Loucy (cell line): ENCODE data around the gene CUL5.

ENCODE experiments used
- H2AFZ ChIP-seq: fragments of 200-600 bp; sonication (generic); 2 replicates; pipeline ENCODE4 v1.6.0; 2016; ENCODE audit warnings: antibody characterized with exemption, mild to moderate bottlenecking, low read length, moderate library complexity
- H3F3A ChIP-seq: fragments of 200-600 bp; 2 replicates; pipeline ENCODE4 v1.6.0; 2016; ENCODE audit warnings: antibody characterized with exemption, low read depth, mild to moderate bottlenecking
- H3K27me3 ChIP-seq: fragments of 200-600 bp; sonication (generic); 2 replicates; pipeline ENCODE4 v1.6.1; 2014; ENCODE audit warnings: low read length, mild to moderate bottlenecking; ENCODE audit not compliant: insufficient read depth, poor library complexity, severe bottlenecking
- H3K36me3 ChIP-seq: fragments of 200-600 bp; sonication (generic); 2 replicates; pipeline ENCODE4 v1.6.1; 2016; ENCODE audit warnings: low read length; ENCODE audit not compliant: insufficient read depth
- H3K4me1 ChIP-seq: fragments of 200-600 bp; sonication (generic); 2 replicates; pipeline ENCODE4 v1.5.1; 2014; ENCODE audit warnings: low read length, mild to moderate bottlenecking; ENCODE audit not compliant: insufficient read depth, poor library complexity, severe bottlenecking
- H3K4me2 ChIP-seq: fragments of 200-600 bp; sonication (generic); 2 replicates; pipeline ENCODE4 v1.6.0; 2014; ENCODE audit warnings: antibody characterized with exemption, low read length, low read depth, mild to moderate bottlenecking; ENCODE audit not compliant: poor library complexity, severe bottlenecking
- H3K4me3 ChIP-seq: fragments of 200-600 bp; sonication (generic); 2 replicates; pipeline ENCODE4 v1.5.1; 2014; ENCODE audit warnings: low read length, mild to moderate bottlenecking, mixed read lengths; ENCODE audit not compliant: poor library complexity, severe bottlenecking
- H3K79me2 ChIP-seq: fragments of 200-600 bp; sonication (generic); 2 replicates; pipeline ENCODE4 v1.6.1; 2014; ENCODE audit warnings: low read length; ENCODE audit not compliant: insufficient read depth
- H3K9ac ChIP-seq: fragments of 200-600 bp; sonication (generic); 2 replicates; pipeline ENCODE4 v1.6.0; 2014; ENCODE audit warnings: mild to moderate bottlenecking, low read depth, low read length, moderate library complexity; ENCODE audit not compliant: poor library complexity, severe bottlenecking
- H3K9me2 ChIP-seq: fragments of 200-600 bp; sonication (generic); replicated peaks from 2 replicates; pipeline ENCODE4 v1.6.1; 2016; ENCODE audit warnings: low read depth, low read length, mixed read lengths
- H3K9me3 ChIP-seq: fragments of 200-600 bp; sonication (generic); 2 replicates; pipeline ENCODE4 v1.6.1; 2014; ENCODE audit warnings: mild to moderate bottlenecking, antibody characterized with exemption, low read length, low read depth; ENCODE audit not compliant: insufficient read depth
- H4K20me1 ChIP-seq: fragments of 200-600 bp; sonication (generic); 2 replicates; pipeline ENCODE4 v1.6.0; 2014; ENCODE audit warnings: antibody characterized with exemption, low read length, mild to moderate bottlenecking; ENCODE audit not compliant: insufficient read depth, poor library complexity, severe bottlenecking
- EZH2phosphoT487 ChIP-seq: fragments of 200-600 bp; IDR thresholded peaks from 2 replicates; pipeline ENCODE4 v1.6.1; 2018; ENCODE audit warnings: antibody characterized with exemption, mild to moderate bottlenecking, moderate library complexity, borderline replicate concordance
- TF ChIP-seq, protein P1 (sequence below): fragments of 200-600 bp; sonication (generic); conservative IDR thresholded peaks from 2 replicates; pipeline ENCODE4 v1.5.1; 2014; ENCODE audit warnings: mild to moderate bottlenecking, antibody characterized with exemption, low read length

CUL5 gene

DNA sequence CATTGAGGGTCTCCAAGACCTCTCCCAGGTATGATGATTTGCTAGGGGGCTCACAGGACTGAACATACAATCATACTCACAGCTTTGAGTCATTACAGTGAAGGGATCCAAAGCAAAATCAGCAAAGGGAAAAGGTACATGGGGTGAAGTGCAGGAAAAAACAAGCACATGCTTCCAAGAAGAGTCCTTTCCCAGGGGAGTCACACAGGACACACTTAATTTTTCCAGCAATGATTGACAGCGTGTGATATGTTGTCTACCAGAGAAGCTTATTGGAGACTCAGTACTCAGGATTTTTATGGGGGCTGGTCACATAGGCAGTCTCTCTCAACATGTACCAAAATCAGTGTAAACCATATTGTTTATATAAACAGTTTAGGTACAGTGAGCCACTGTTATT is 25.3 kb downstream of the CUL5 start:
- no peaks in the 10 kb centered on the region for H3K9me3 ChIP-seq
- peaks cover 48% of the 10 kb centered on the region; the same call in 1 of the 2 replicates for H3K36me3 ChIP-seq
- H3K4me1 ChIP-seq: no peaks in the 10 kb centered on the region
- TF ChIP-seq EZH2phosphoT487: no peak
- TF ChIP-seq, protein P1, sequence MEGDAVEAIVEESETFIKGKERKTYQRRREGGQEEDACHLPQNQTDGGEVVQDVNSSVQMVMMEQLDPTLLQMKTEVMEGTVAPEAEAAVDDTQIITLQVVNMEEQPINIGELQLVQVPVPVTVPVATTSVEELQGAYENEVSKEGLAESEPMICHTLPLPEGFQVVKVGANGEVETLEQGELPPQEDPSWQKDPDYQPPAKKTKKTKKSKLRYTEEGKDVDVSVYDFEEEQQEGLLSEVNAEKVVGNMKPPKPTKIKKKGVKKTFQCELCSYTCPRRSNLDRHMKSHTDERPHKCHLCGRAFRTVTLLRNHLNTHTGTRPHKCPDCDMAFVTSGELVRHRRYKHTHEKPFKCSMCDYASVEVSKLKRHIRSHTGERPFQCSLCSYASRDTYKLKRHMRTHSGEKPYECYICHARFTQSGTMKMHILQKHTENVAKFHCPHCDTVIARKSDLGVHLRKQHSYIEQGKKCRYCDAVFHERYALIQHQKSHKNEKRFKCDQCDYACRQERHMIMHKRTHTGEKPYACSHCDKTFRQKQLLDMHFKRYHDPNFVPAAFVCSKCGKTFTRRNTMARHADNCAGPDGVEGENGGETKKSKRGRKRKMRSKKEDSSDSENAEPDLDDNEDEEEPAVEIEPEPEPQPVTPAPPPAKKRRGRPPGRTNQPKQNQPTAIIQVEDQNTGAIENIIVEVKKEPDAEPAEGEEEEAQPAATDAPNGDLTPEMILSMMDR: no peak
- H3K9me2 ChIP-seq: no peaks in the 10 kb centered on the region
- no peak overlapping the region for H3K9ac ChIP-seq
- peaks cover 26% of the 10 kb centered on the region for H4K20me1 ChIP-seq
- no peak overlapping the region for H3K4me2 ChIP-seq
- H3K27me3 ChIP-seq: no peaks in the 10 kb centered on the region
- H2AFZ ChIP-seq: no peak overlapping the region
- H3F3A ChIP-seq: no peaks in the 10 kb centered on the region
- H3K79me2 ChIP-seq: peaks cover 57% of the 10 kb centered on the region
- no peak overlapping the region for H3K4me3 ChIP-seq

GRCh38 chr11:108034952-108035351 is 26.3 kb downstream of the CUL5 start:
- TF ChIP-seq EZH2phosphoT487: no peak
- TF ChIP-seq, protein P1: no peak
- H4K20me1 ChIP-seq: peaks cover 18% of the 10 kb centered on the region
- peaks cover 57% of the 10 kb centered on the region for H3K79me2 ChIP-seq

DNA sequence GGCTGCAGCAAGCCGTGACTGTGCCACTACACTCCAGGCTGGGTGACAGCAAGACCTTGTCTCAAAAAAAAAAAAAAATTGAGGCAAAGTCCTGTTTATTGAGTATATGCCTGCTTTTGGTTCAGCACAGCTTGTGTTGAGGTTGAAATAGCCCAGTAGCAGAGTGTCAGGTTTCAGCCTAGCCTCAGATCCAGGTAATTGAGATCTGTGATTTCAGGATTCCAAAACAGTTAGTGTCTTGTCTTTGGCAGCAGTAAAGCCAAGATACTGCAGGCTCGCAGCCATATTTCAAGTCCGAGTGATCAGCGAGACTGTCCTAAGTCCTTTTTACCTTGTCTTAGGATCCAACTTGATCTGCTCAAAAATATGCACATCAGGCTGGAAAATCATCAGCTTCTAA is 27.0 kb downstream of the CUL5 start:
- H3K27me3 ChIP-seq: no peaks in the 10 kb centered on the region
- peaks cover 60% of the 10 kb centered on the region; the same call in 1 of the 2 replicates for H3K36me3 ChIP-seq
- H3K9ac ChIP-seq: no peak overlapping the region
- no peak for TF ChIP-seq EZH2phosphoT487
- H3K79me2 ChIP-seq: peaks cover 50% of the 10 kb centered on the region
- no peaks in the 10 kb centered on the region for H3K4me1 ChIP-seq
- H3K9me3 ChIP-seq: no peaks in the 10 kb centered on the region
- H4K20me1 ChIP-seq: peaks cover 16% of the 10 kb centered on the region
- H3K9me2 ChIP-seq: no peaks in the 10 kb centered on the region
- H2AFZ ChIP-seq: no peak overlapping the region
- no peaks in the 10 kb centered on the region for H3F3A ChIP-seq
- H3K4me3 ChIP-seq: no peak overlapping the region
- no peak overlapping the region for H3K4me2 ChIP-seq

More at GRCh38 chr11:108034952-108035351, 26.3 kb downstream of the CUL5 start:
- Histone ChIP-seq H3F3A (no peaks in the 10 kb centered on the region), H3K4me3 (no peak overlapping the region), H3K27me3 (no peaks in the 10 kb centered on the region), H3K9me2 (no peaks in the 10 kb centered on the region), H3K36me3 (peaks cover 57% of the 10 kb centered on the region; the same call in 1 of the 2 replicates), H3K9ac (no peak overlapping the region), H3K4me1 (no peaks in the 10 kb centered on the region), H3K4me2 (no peak overlapping the region), H2AFZ (no peak overlapping the region), H3K9me3 (no peaks in the 10 kb centered on the region)

DNA sequence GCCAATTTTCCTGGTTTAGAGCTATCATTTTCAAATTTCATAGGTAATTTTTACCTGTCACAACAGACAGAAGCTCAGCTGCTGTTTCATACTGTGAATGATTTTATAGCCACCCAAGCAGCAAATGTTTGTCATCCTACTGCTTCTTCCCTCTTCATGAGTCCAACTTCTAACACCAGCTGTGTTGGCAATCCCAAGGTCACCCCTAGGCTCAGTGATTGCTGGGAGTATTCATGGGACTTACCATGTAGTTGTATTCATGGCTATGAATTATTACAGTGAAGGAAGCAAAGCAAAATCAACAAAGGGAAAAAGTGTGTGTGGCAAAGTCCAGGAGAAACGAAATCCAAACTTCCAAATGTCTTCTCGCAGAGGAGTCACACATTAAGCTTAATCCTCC is 28.5 kb downstream of the CUL5 start:
- H3K9me3 ChIP-seq: no peaks in the 10 kb centered on the region
- H3F3A ChIP-seq: no peaks in the 10 kb centered on the region
- no peaks in the 10 kb centered on the region for H3K27me3 ChIP-seq
- no peaks in the 10 kb centered on the region for H3K4me1 ChIP-seq
- no peak overlapping the region for H3K4me3 ChIP-seq
- no peak overlapping the region for H2AFZ ChIP-seq
- H3K9ac ChIP-seq: no peak overlapping the region
- no peaks in the 10 kb centered on the region for H3K9me2 ChIP-seq
- peaks cover 64% of the 10 kb centered on the region; the same call in 1 of the 2 replicates for H3K36me3 ChIP-seq
- peaks cover 34% of the 10 kb centered on the region; the same call in 1 of the 2 replicates for H3K79me2 ChIP-seq
- TF ChIP-seq EZH2phosphoT487: no peak
- TF ChIP-seq, protein P1: no peak
- H3K4me2 ChIP-seq: no peak overlapping the region
- H4K20me1 ChIP-seq: peaks cover 14% of the 10 kb centered on the region
